ENCODE data around the gene MED22.

DNA sequence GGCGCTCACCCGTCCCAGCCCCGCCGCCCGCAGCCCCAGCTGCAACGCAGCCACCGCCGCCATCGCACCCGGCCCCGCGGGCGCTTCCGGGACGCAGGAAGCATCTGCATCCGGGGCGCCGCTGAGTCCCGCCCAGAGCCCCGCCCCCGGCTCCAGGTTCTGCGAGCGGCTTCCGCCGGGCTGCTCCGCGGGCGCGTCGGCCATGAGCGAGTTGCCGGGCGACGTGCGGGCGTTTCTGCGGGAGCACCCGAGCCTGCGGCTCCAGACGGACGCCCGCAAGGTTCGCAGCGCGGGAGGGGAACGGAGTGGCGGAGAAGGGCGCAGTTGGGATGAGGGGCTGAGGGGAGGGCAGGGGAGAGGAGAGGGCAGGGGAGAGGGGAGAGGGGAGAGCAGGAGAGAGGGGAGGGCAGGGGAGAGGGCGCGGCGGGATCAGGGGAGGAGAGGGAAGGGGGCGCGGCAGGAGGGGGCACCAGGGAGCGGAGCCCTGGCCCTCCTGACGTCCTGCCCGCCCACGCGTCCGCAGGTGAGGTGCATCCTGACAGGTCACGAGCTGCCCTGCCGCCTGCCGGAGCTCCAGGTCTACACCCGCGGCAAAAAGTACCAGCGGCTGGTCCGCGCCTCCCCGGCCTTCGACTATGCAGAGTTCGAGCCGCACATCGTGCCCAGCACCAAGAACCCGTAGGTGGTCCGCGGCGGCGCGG is 8.6 kb upstream of the MED22 start, which contains the start of the genes SURF1 and SURF2:
- TF ChIP-seq, protein P1, sequence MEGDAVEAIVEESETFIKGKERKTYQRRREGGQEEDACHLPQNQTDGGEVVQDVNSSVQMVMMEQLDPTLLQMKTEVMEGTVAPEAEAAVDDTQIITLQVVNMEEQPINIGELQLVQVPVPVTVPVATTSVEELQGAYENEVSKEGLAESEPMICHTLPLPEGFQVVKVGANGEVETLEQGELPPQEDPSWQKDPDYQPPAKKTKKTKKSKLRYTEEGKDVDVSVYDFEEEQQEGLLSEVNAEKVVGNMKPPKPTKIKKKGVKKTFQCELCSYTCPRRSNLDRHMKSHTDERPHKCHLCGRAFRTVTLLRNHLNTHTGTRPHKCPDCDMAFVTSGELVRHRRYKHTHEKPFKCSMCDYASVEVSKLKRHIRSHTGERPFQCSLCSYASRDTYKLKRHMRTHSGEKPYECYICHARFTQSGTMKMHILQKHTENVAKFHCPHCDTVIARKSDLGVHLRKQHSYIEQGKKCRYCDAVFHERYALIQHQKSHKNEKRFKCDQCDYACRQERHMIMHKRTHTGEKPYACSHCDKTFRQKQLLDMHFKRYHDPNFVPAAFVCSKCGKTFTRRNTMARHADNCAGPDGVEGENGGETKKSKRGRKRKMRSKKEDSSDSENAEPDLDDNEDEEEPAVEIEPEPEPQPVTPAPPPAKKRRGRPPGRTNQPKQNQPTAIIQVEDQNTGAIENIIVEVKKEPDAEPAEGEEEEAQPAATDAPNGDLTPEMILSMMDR (IDR thresholded peaks at IDR 0.05; ENCODE audit: insufficient read depth, low read length, poor library complexity, severe bottlenecking) = no peak
- TF ChIP-seq EZH2phosphoT487 (conservative IDR thresholded peaks at IDR 0.05; ENCODE audit: low read length) = no peak

All from SU-DHL-6 (cell line).